Activated naive CD4-positive, alpha-beta T cell treated with anti-CD3 and anti-CD28 coated beads for 36 hours (primary cell): ENCODE data around the gene DENND1B. TPM values are rescaled to one million over a fixed set of nuclear protein-coding genes. Genes with fewer than 3 reads are reported as not detected.
"Not testable (repeated sequence)": the region's sequence is repeated elsewhere in the genome, so short reads cannot be mapped to it uniquely, and the experiment has no call there.

Source experiments
- CTCF ChIA-PET: fragments of 350-600 bp; sonication (Branson Sonifier 250); formaldehyde crosslinking; loops from one replicate; lab custom pipeline; 2021; ENCODE audit warnings: antibody characterized with exemption; lab: Charles Lee
- DNase-seq: peaks from one replicate; pipeline ENCODE4 v3.0.0-alpha.2; 2020
- H3K27ac Mint-ChIP-seq: one replicate; pipeline ENCODE4 v1.8.0; 2021; ENCODE audit warnings: mild to moderate bottlenecking, mixed read lengths
- H3K27me3 Mint-ChIP-seq: one replicate; pipeline ENCODE4 v1.8.0; 2021; ENCODE audit warnings: low read depth, mixed read lengths
- H3K36me3 Mint-ChIP-seq: one replicate; pipeline ENCODE4 v1.8.0; 2021; ENCODE audit warnings: low read depth, mixed read lengths
- H3K4me1 Mint-ChIP-seq: one replicate; pipeline ENCODE4 v1.8.0; 2021; ENCODE audit warnings: low read depth, mixed read lengths
- H3K4me3 Mint-ChIP-seq: one replicate; pipeline ENCODE4 v1.8.0; 2021; ENCODE audit warnings: mild to moderate bottlenecking, moderate library complexity, mixed read lengths
- H3K9me3 Mint-ChIP-seq: one replicate; pipeline ENCODE4 v1.8.0; 2021; ENCODE audit warnings: mixed read lengths
- intact Hi-C: fragments of 100-400 bp; cut with micrococcal nuclease; formaldehyde crosslinking; loops from one replicate; pipeline ENCODE4 v1.15.1; 2023
- total RNA-seq, 2 experiments: library from RNA; stranded (reverse); gene quantifications; one replicate each; pipeline ENCODE4 v1.2.3, GENCODE V29; 2021

Gene DENND1B
- total RNA-seq, 2 experiments from 2014 or later, result 8.9 to 9.7 TPM

DNA sequence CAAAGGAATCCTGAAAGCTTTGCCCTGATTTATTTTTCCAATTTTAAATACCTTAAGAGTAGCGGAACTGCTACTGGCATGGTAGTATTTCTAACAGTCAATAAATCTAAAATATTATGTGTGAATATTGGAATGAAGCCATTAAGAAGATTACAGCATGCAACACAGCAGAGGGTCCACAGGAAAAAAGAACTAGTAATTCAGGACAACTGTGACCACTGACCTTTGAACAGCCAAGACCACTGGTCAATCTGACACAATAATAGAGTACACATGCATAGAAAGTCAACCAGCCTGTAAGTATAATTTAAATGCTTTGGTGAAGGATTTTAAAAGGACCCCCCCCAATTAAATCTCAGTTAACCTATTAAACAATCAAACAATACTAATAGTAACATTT lies 171.0 kb downstream of the DENND1B start:
- no peaks in the 10 kb centered on the region for H3K27me3 Mint-ChIP-seq
- CTCF ChIA-PET, result interaction anchor here (1.1 kb wide), 1 partner anchor 265 kb away, joined by 3 read pairs; no protein-coding TSS in a partner anchor
- intact Hi-C loops, result no loop called here
- H3K27ac Mint-ChIP-seq, result no peak overlapping the region
- no peak for DNase-seq
- H3K9me3 Mint-ChIP-seq, result no peaks in the 10 kb centered on the region
- no peak overlapping the region for H3K4me3 Mint-ChIP-seq
- H3K4me1 Mint-ChIP-seq, result no peaks in the 10 kb centered on the region
- H3K36me3 Mint-ChIP-seq, result no peaks in the 10 kb centered on the region

DNA sequence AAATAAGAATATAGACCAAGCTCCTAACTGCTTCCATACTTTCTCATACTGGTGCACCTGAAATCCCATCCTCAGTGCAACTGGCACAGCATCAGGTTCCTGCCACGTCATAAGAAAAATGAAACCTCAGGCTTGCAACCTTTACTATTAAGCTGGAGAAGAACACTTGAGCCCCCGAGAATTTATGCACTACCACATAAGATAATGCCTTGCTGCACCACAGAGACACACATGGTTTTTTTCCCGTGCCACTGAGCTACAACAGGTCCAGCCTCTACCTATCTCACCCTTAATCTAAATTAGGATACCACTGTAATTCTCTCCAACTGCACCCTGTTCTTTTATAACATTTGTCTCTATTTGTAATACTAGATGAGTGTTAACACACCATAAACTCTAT lies 174.5 kb downstream of the DENND1B start:
- Mint-ChIP-seq H3K27me3 (no peaks in the 10 kb centered on the region), H3K27ac (no peak overlapping the region), H3K36me3 (no peaks in the 10 kb centered on the region), H3K4me1 (no peaks in the 10 kb centered on the region), H3K9me3 (no peaks in the 10 kb centered on the region), H3K4me3 (no peak overlapping the region)
- DNase-seq, result no peak
- CTCF ChIA-PET, result no interaction called here
- intact Hi-C loops, result no loop called here

DNA sequence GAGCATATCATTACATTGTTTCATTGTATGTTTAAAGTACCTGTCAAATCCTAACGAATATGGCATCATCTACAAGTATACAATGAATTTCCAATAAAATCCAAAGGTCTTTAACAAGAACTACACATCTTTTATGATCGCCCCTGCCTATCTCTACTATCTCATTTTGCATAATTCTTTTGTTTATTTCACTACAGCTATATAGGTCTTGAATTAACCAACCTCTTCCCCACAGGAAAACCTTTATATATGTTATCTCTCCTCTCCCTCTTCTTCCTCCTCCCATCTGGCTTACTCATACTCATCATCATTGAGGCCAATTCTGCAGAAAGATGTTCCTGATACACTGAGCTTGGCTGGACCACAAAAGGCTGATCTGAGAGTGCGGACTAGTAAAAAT lies 175.5 kb downstream of the DENND1B start:
- no peaks in the 10 kb centered on the region for H3K4me1 Mint-ChIP-seq
- H3K9me3 Mint-ChIP-seq, result no peaks in the 10 kb centered on the region
- intact Hi-C loops, result no loop called here
- DNase-seq, result no peak
- H3K27me3 Mint-ChIP-seq, result no peaks in the 10 kb centered on the region
- H3K36me3 Mint-ChIP-seq, result peaks cover 1% of the 10 kb centered on the region
- no peak overlapping the region for H3K27ac Mint-ChIP-seq
- no peak overlapping the region for H3K4me3 Mint-ChIP-seq
- CTCF ChIA-PET, result interaction anchor here (0.6 kb wide), 1 partner anchor 180 kb away, joined by 4 read pairs; no protein-coding TSS in a partner anchor

DNA sequence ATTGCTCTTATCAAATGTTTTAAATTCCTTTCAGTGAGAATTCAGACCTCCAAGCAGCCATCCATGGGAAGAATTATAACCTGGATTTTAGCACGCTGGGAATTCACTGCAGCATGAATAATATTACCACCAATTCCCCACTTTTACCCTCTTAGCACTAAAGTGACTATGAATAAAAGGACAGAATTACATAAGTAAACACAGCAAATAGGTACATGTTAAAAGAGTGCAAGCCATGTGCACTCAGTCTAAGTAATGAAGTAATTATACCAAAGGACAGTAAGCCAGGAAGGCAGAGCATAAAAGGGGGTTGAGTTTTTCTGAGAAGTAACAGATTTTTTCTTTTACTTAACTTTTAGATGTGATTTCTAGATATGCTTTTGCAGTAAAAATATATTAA lies 176.3 kb downstream of the DENND1B start:
- CTCF ChIA-PET, result no interaction called here
- H3K4me3 Mint-ChIP-seq, result no peak overlapping the region
- no peaks in the 10 kb centered on the region for H3K27me3 Mint-ChIP-seq
- peaks cover 1% of the 10 kb centered on the region for H3K36me3 Mint-ChIP-seq
- no peaks in the 10 kb centered on the region for H3K9me3 Mint-ChIP-seq
- intact Hi-C loops, result no loop called here
- H3K27ac Mint-ChIP-seq, result no peak overlapping the region
- no peaks in the 10 kb centered on the region for H3K4me1 Mint-ChIP-seq
- no peak for DNase-seq

DNA sequence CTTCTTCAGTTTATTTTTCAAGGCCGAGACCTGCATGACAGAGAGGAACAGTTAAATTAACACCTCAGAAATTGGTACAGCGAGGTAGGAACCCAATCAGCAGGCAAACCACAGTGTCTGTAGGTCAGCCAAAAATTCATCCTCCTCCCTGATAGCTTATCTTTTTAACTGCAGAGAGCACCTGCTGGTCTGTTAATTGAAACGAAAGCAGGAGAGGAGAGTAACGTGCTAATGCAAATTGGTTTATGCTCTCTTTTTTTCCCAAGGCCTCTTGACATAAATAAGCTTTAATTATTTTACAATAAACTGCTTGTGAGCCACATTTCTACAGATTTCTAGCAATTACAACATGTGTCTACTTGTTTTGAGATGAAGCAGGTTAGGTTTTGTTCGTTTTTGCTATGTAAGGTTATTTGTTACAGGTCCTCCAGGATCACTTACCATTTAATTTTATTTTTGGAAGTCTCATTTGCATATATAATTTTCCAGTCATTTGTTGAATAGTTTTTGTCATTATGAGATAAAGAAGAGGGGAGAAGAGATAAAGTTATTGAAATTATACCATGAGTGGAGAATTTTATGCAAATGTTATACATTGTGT lies 179.9 kb downstream of the DENND1B start:
- peaks cover 4% of the 10 kb centered on the region for H3K36me3 Mint-ChIP-seq
- CTCF ChIA-PET, result interaction anchor here (1.0 kb wide), 1 partner anchor 273 kb away, joined by 4 read pairs; no protein-coding TSS in a partner anchor
- no peaks in the 10 kb centered on the region for H3K4me1 Mint-ChIP-seq
- intact Hi-C loops, result no loop called here
- no peak for DNase-seq
- H3K9me3 Mint-ChIP-seq, result no peaks in the 10 kb centered on the region
- H3K4me3 Mint-ChIP-seq, result no peak overlapping the region
- H3K27ac Mint-ChIP-seq, result no peak overlapping the region
- no peaks in the 10 kb centered on the region for H3K27me3 Mint-ChIP-seq

DNA sequence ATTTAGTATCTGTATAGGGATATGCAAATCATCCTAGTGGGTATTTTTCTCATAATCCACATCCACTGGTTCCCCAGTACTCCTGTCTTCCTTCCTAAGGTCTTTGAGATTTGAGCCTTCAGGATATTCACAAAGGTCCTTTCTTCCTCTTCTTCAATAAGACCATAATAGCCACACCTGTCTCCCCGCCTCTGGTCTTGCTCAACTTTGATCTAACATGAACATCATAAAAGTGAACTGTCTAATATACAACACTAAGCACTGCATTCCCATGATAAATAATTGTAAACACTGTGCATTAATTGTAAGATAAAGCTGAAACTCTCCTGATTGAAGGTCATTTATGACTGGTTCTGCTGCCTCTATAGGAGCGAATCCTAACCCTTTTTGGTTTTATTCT lies 184.6 kb downstream of the DENND1B start:
- DNase-seq, result no peak
- H3K9me3 Mint-ChIP-seq, result no peaks in the 10 kb centered on the region
- CTCF ChIA-PET, result no interaction called here
- H3K27me3 Mint-ChIP-seq, result no peaks in the 10 kb centered on the region
- intact Hi-C loops, result no loop called here
- H3K4me1 Mint-ChIP-seq, result no peaks in the 10 kb centered on the region
- no peak overlapping the region for H3K4me3 Mint-ChIP-seq
- peaks cover 6% of the 10 kb centered on the region for H3K36me3 Mint-ChIP-seq
- H3K27ac Mint-ChIP-seq, result no peak overlapping the region

DNA sequence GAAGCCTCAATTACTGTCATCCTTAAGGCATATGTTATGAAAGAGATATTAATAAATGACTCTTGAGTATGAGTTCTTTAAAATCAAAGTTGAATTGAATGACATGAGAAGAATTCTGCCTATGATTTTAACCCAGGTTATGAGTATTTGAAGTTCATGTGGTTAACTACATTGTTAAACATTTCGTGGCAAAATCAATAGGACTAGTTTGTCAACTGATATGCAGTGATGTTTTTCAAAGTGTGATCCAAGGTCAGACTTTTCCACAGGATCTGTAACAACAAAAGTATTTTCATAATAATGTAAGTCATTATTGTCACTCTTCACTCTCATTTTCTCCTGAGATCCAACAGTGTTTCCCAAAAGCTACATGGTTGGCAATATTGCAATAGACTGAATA lies 189.5 kb downstream of the DENND1B start:
- peaks cover 5% of the 10 kb centered on the region for H3K36me3 Mint-ChIP-seq
- intact Hi-C loops, result no loop called here
- DNase-seq, result no peak
- H3K4me3 Mint-ChIP-seq, result no peak overlapping the region
- no peaks in the 10 kb centered on the region for H3K27me3 Mint-ChIP-seq
- H3K9me3 Mint-ChIP-seq, result no peaks in the 10 kb centered on the region
- CTCF ChIA-PET, result no interaction called here
- no peaks in the 10 kb centered on the region for H3K4me1 Mint-ChIP-seq
- H3K27ac Mint-ChIP-seq, result no peak overlapping the region

DNA sequence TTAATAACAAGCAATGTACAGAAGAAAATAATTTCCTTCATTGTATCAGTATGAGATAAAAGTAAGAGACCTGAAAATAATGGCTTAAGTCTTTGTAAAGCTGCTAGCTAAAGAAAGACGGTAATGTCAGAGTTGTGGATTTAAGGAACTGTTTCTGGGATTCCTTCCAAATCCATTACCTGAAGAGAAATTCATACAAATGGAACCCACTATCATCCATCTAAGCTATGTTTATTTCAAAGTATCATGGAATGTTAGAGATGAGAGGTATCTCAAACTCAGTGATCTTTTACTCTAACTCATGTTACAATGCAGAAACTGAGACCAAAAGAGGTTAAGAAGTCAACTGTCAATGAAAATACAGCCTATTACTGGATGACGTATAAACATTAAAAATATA lies 197.7 kb downstream of the DENND1B start:
- peaks cover 6% of the 10 kb centered on the region for H3K9me3 Mint-ChIP-seq
- H3K27me3 Mint-ChIP-seq, result no peaks in the 10 kb centered on the region
- H3K4me3 Mint-ChIP-seq, result no peak overlapping the region
- CTCF ChIA-PET, result no interaction called here
- no peaks in the 10 kb centered on the region for H3K4me1 Mint-ChIP-seq
- H3K27ac Mint-ChIP-seq, result no peak overlapping the region
- peaks cover 41% of the 10 kb centered on the region for H3K36me3 Mint-ChIP-seq
- intact Hi-C loops, result no loop called here
- no peak for DNase-seq

DNA sequence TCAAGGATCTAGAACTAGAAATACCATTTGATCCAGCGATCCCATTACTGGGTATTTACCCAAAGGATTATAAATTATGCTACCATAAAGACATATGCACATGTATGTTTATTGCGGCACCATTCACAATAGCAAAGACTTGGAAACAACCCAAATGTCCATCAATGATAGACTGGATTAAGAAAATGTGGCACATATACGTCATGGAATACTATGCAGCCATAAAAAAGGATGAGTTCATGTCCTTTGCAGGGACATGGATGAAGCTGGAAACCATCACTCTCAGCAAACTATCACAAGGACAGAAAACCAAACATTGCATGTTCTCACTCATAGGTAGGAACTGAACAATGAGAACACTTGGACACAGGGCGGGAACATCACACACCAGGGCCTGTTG lies 199.7 kb downstream of the DENND1B start:
- peaks cover 54% of the 10 kb centered on the region for H3K36me3 Mint-ChIP-seq
- H3K4me1 Mint-ChIP-seq, CTCF ChIA-PET, H3K9me3 Mint-ChIP-seq, DNase-seq, H3K4me3 Mint-ChIP-seq, intact Hi-C loops, H3K27ac Mint-ChIP-seq, H3K27me3 Mint-ChIP-seq: not testable (repeated sequence)

DNA sequence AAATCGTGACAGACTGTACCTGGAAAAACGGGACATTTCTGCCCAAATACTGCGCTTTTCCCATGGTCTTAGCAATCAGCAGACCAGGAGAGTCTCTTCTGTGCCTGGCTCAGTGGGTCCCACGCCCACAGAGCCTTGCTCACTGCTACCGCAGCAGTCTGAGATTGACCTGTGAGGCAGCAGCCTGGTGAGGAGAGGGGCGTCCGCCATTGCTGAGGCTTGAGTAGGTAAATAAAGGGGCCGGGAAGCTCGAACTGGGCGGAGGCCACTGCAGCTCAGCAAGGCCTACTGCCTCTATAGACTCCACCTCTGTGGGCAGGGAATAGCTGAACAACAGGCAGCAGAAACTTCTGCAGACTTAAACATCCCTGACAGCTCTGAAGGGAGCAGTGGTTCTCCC lies 203.1 kb downstream of the DENND1B start:
- CTCF ChIA-PET, result no interaction called here
- H3K36me3 Mint-ChIP-seq, result peaks cover 70% of the 10 kb centered on the region
- DNase-seq, result no peak
- no peak overlapping the region for H3K27ac Mint-ChIP-seq
- no peak overlapping the region for H3K4me3 Mint-ChIP-seq
- peaks cover 25% of the 10 kb centered on the region for H3K9me3 Mint-ChIP-seq
- no peaks in the 10 kb centered on the region for H3K27me3 Mint-ChIP-seq
- intact Hi-C loops, result no loop called here
- no peaks in the 10 kb centered on the region for H3K4me1 Mint-ChIP-seq

DNA sequence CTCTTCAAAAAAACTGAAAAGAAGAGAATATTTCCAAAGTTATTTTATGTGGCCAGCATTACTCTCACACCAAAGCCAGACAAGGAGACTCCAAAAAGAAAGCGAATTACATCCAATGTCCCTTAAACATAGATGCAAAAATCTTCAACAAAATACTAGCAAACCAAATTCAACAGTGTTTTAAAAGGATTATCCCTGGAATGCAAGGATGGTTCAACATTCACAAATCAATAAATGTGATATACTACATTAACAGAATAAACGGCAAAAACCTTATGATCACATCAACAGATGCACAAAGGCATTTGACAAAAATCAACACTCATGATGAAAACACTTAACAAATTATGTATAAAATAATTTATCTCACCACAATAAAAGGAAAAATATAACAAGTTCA lies 207.8 kb downstream of the DENND1B start:
- Mint-ChIP-seq H3K9me3 (peaks cover 25% of the 10 kb centered on the region), H3K4me3 (no peak overlapping the region), H3K27ac (no peak overlapping the region), H3K36me3 (peaks cover 43% of the 10 kb centered on the region), H3K4me1 (no peaks in the 10 kb centered on the region), H3K27me3 (no peaks in the 10 kb centered on the region)
- intact Hi-C loops, result no loop called here
- CTCF ChIA-PET, result no interaction called here
- DNase-seq, result no peak

DNA sequence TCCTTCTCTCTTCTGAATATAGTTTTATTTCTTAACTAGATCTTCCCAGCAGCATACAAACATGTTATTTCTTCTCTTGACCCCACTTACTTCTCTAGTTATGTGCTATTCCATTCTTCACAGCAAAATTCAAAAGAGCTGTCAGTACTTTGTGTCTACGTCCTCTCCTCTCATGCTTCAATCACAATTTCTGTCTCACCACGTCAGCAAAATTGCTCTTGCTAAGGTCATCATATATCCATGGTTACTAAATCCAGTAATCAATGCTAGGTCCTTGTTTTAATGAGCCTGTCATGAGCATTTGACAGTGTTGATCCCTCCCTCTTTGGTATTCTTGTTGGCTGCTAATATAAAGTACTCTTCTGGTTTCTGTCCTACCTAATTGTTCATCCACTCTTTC lies 214.2 kb downstream of the DENND1B start:
- H3K36me3 Mint-ChIP-seq, result no peaks in the 10 kb centered on the region
- H3K27me3 Mint-ChIP-seq, result no peaks in the 10 kb centered on the region
- no peak for DNase-seq
- no peak overlapping the region for H3K27ac Mint-ChIP-seq
- no peaks in the 10 kb centered on the region for H3K9me3 Mint-ChIP-seq
- intact Hi-C loops, result no loop called here
- H3K4me1 Mint-ChIP-seq, result no peaks in the 10 kb centered on the region
- H3K4me3 Mint-ChIP-seq, result no peak overlapping the region
- CTCF ChIA-PET, result no interaction called here

DNA sequence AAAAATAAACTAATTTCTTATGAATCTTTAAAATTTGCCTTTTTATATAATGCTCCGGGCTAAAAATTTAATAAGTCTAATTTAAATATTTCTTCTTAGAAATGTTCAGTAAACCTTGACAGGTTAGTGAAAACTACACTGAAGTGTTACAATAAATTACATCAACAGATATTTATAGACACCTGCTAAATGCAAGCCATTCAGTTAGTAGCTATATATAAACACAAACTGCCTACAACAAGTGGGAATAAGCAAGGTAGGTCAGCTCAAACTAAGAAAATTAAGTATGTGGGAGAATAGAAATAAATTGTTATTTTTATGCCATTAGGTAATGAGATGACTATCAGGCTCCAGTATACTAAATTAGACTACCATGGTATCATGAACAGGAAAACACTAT lies 215.6 kb downstream of the DENND1B start:
- no peaks in the 10 kb centered on the region for H3K27me3 Mint-ChIP-seq
- H3K4me1 Mint-ChIP-seq, result no peaks in the 10 kb centered on the region
- intact Hi-C loops, result no loop called here
- CTCF ChIA-PET, result interaction anchor here (0.6 kb wide), 1 partner anchor 1368 kb away, joined by 3 read pairs; no protein-coding TSS in a partner anchor
- H3K27ac Mint-ChIP-seq, result no peak overlapping the region
- no peaks in the 10 kb centered on the region for H3K9me3 Mint-ChIP-seq
- H3K36me3 Mint-ChIP-seq, result no peaks in the 10 kb centered on the region
- DNase-seq, result no peak
- H3K4me3 Mint-ChIP-seq, result no peak overlapping the region
